ENCODE data around the gene TMEM131. TPM values are rescaled to one million over a fixed set of nuclear protein-coding genes. Genes with fewer than 3 reads are reported as not detected.

TMEM131 gene
- total and polyA plus RNA-seq, 5 donors = 11.5 to 32.7 (median 28.8) TPM

GRCh38 chr2:97706708-97707345 is 288.9 kb downstream of the TMEM131 start:
- intact Hi-C loops (cut with DNase I) = loop anchor here in 2 of 4 donors (10.0 kb wide), 1 partner anchor 678 kb away; no protein-coding TSS in a partner anchor
- DNase-seq (no peak), ATAC-seq (no peak)
- Histone ChIP-seq H3K27me3 (ENCODE audit: control insufficient read depth, insufficient read depth) (no peaks in the 10 kb centered on the region), H3K4me1 (ENCODE audit: control insufficient read depth, insufficient read depth, low read length) (no peaks in the 10 kb centered on the region), H3K27ac (ENCODE audit: low read length) (no peak overlapping the region), H3K9me3 (ENCODE audit: control insufficient read depth, low read length) (no peaks in the 10 kb centered on the region), H3K4me3 (ENCODE audit: low read length) (no peak overlapping the region)
- 73% methylated on average over 11 of the region's 11 CpGs for WGBS

Other genes starting within 250 kb of the TMEM131 start
- gene VWA3B, start 91.2 kb upstream of the TMEM131 start, total RNA-seq = under 1 TPM; 0.15 to 0.29 (median 0.28) TPM
- gene VWA3B, start 91.2 kb upstream of the TMEM131 start, polyA plus RNA-seq = 0.23 TPM